Heart right ventricle (tissue), 16 donors: Measurements from ENCODE around the gene SEMA7A. TPM values are rescaled to one million over a fixed set of nuclear protein-coding genes. Genes with fewer than 3 reads are reported as not detected.
"Not testable (repeated sequence)": the region's sequence is repeated elsewhere in the genome, so short reads cannot be mapped to it uniquely, and the experiment has no call there.

ENCODE experiments used
- ATAC-seq, 8 donors: fragments of 200-7000 bp; cut with Tn5 transposase; one replicate each; pipeline ENCODE4 v1.9.1; 2020; ENCODE audit warnings: mild to moderate bottlenecking in 8 of 8, moderate library complexity in 8 of 8, moderate number of reproducible peaks in 1 of 8
- DNase-seq, 2 donors: peaks; one replicate each; pipeline ENCODE4 v3.0.0-alpha.2; 2020
- H3K27ac ChIP-seq, 10 donors: fragments of 200-600 bp; sonication (generic) in 2 of 10; one replicate each; pipeline versions ENCODE4 v1.5.0 to v1.8.0; 2020 to 2022; ENCODE audit warnings: mild to moderate bottlenecking in 3 of 10
- H3K27me3 ChIP-seq, 7 donors: fragments of 200-600 bp; one replicate each; pipeline ENCODE4 v1.8.0; 2021 to 2022; ENCODE audit warnings: mild to moderate bottlenecking in 2 of 7
- H3K36me3 ChIP-seq, 9 donors: fragments of 200-600 bp; sonication (generic) in 1 of 9; one replicate each; pipeline versions ENCODE4 v1.5.0 to v1.8.0; 2020 to 2022; ENCODE audit warnings: mild to moderate bottlenecking in 2 of 9
- H3K4me1 ChIP-seq, 9 donors: fragments of 200-600 bp; sonication (generic) in 1 of 9; one replicate each; pipeline versions ENCODE4 v1.5.0 to v1.8.0; 2020 to 2022; ENCODE audit warnings: mild to moderate bottlenecking in 4 of 9
- H3K4me3 ChIP-seq, 10 donors: fragments of 200-600 bp; sonication (generic) in 2 of 10; one replicate each; pipeline versions ENCODE4 v1.5.0 to v1.8.0; 2020 to 2022; ENCODE audit warnings: mild to moderate bottlenecking in 7 of 10, moderate library complexity in 2 of 10
- H3K9me3 ChIP-seq, 11 donors: fragments of 200-600 bp in 10 of 11; sonication (generic) in 2 of 11; one replicate each; pipeline versions ENCODE4 v1.5.0 to v1.8.0; 2013 to 2022; ENCODE audit warnings: mild to moderate bottlenecking in 2 of 11, control low read depth in 1 of 11, moderate library complexity in 1 of 11
- WGBS, 2 donors: extraction: QIAGEN DNeasy Blood & Tissue Kit; methylation state at CpG; one replicate each; pipeline ENCODE4 v1.1.7; 2013; ENCODE audit warnings: inconsistent platforms in 1 of 2; 5-methylcytosine and 5-hydroxymethylcytosine counted together
- intact Hi-C, 10 donors: fragments of 100-400 bp; cut with DNase I; formaldehyde crosslinking; loops; one replicate each; pipeline versions ENCODE4 v1.11.1 to v1.14.2; 2022
- polyA plus RNA-seq, 2 donors: library from polyadenylated mRNA; stranded (reverse); fragments of 200-250 nt; gene quantifications; one replicate each; pipeline ENCODE4 v1.2.3, GENCODE V29; 2013
- total RNA-seq, 10 donors: library from RNA; stranded (reverse); fragmentation: NEBNext Ultra II Directional in 3 of 10; extraction: Animal tissue kit (Norgen Biotek cat#: 25700) in 3 of 10; gene quantifications; one replicate each; pipeline versions ENCODE4 v1.2.1 to v1.2.4, GENCODE V29; 2021 to 2023
- TF ChIP-seq, protein P1 (sequence below), 9 donors: fragments of 200-600 bp; sonication (generic) in 2 of 9; IDR thresholded peaks; one replicate each; pipeline versions ENCODE4 v1.5.0 to v1.8.0; 2021 to 2022; ENCODE audit warnings: antibody characterized with exemption in 9 of 9, mild to moderate bottlenecking in 5 of 9, moderate library complexity in 1 of 9
- donor health status: Arrhythmogenic right ventricular cardiomyopathy.
- donor health status: ischemic (EF 13 %, LVEDD 7.1; RV severe dilation, severe dysfunction).
- donor health status: healthy with polysubstance abuse.
- donor health status: DM: no; HTN: yes; CAD: no.
- donor health status: DM: no; HTN: no; CAD: no.
- donor health status: ischemic (EF 25% LVEDD 6.9; RV normal size, moderate dysfunction).
- donor health status: ischemic (EF 25% LVEDD 5.7; RV mildly dilated, moderate dysfunction).
- donor health status: healthy.
- donor health status: DM: yes; HTN: yes; CAD: no.
- donor health status: Ischemic cardiomyopathy.
- donor health status: ischemic (EF 35%, LVEDD 5.7; RV mildly dilated, moderate dysfunction).
- donor health status: nonischemic (EF 11% LVEDD 7.7; RV severe dilation, severe dysfunction).
- donor health status: DM: yes; HTN: yes; CAD: no.
- donor health status: PGD.
- donor health status: ischemic (EF 29% LVEDD 5.4; RV normal size, mild dysfunction).
- donor health status: nonischemic (EF 23%, LVEDD 6.1; RV moderate dilation, normal function).

Gene SEMA7A
- total and polyA plus RNA-seq, 12 donors, result 0.59 to 5.1 (median 1.6) TPM

DNA sequence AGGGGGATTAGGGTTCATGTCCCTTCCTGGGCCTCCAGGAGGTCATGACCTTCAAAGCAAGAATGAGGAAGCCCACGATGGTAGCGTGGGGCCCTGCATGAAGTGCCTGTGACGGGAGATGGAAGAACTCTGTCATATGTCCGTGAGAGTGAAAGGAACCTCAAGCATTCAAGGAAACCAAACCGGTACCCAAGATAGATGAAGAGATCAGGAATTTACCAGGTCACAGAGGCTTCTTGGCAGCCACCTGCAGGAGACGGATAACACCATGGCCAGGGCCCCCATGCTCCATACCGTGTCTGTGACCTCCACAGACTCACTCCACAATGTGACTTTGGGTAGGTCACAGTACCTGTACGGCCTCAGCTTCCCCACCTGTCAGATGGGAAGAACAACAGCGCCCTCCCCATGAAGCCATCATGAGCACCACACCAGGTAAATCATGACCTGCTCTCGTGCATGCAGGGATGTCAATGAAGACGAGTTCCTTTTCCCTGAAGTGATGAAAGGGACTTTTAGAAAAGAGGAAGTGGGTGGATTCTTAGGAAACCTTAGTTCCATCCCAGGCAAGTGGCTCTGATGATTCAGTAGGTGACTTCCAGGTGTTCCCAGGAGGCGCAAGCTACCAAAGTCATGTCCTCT, 43.0 kb downstream of the SEMA7A start:
- Histone ChIP-seq H3K36me3 (no peaks in the 10 kb centered on the region), H3K4me3 (no peak overlapping the region), H3K27me3 (peaks cover 0 to 4% (median 0%) of the 10 kb centered on the region in 7 donors), H3K27ac (peak overlapping the region in 1 of 10 donors; percentile 50), H3K4me1 (peaks cover 0 to 19% (median 10%) of the 10 kb centered on the region in 9 donors), H3K9me3 (no peaks in the 10 kb centered on the region)
- DNase-seq (no peak), ATAC-seq (no peak)
- intact Hi-C loops, result no loop called here
- TF ChIP-seq, protein P1, sequence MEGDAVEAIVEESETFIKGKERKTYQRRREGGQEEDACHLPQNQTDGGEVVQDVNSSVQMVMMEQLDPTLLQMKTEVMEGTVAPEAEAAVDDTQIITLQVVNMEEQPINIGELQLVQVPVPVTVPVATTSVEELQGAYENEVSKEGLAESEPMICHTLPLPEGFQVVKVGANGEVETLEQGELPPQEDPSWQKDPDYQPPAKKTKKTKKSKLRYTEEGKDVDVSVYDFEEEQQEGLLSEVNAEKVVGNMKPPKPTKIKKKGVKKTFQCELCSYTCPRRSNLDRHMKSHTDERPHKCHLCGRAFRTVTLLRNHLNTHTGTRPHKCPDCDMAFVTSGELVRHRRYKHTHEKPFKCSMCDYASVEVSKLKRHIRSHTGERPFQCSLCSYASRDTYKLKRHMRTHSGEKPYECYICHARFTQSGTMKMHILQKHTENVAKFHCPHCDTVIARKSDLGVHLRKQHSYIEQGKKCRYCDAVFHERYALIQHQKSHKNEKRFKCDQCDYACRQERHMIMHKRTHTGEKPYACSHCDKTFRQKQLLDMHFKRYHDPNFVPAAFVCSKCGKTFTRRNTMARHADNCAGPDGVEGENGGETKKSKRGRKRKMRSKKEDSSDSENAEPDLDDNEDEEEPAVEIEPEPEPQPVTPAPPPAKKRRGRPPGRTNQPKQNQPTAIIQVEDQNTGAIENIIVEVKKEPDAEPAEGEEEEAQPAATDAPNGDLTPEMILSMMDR (IDR thresholded peaks at IDR 0.05), result no peak
- 85 to 87% methylated on average over 12 of the region's 12 CpGs for WGBS, 2 donors

GRCh38 chr15:74390049-74390646, 43.6 kb downstream of the SEMA7A start:
- 97 to 98% methylated on average over 11 of the region's 11 CpGs for WGBS, 2 donors
- H3K9me3 ChIP-seq, H3K27me3 ChIP-seq, DNase-seq, intact Hi-C loops, ATAC-seq, H3K4me3 ChIP-seq, H3K36me3 ChIP-seq: not testable (repeated sequence)
- peak overlapping the region in 1 of 10 donors; percentile 50 for H3K27ac ChIP-seq
- H3K4me1 ChIP-seq, result peaks cover 6 to 25% (median 16%) of the 10 kb centered on the region in 9 donors

DNA sequence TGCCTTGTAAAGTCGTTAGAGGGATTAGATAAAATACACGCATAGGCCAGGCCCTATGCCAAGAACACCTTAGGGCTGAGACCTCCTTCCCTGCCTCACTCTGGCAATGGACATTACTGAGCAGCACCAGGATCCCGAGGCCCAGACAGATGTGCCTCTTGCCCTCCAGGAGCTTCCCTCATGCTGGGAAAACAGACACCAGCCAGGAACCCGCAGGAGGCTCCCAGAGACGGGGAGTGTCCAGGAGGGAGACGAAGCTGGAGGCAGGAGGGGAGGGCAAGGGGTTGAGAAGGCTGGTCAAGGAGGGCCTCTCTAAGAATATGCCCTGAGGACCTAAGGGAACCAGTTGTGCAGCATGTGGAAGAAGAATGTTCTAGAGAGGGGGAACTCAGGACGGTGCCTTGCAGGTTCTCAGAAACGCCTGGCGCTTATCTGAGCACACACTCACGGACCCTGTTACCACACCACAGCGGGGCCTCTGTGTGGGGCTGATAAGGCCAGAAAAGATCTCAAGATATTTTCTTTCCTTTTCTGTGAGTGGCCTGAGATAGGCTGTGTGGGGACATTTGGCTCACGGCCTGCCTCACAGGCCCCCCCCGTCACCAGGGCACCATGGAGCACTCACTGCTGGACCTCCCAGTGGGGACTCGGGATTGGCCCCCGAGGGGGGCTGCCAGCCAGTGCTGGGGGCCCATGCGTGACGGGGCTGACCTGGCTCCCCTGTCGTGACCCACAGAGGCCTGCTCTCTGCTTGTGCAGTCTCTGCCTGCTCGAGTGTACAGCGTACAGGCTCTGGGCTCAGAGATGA, 44.3 kb downstream of the SEMA7A start:
- no peak overlapping the region for H3K4me3 ChIP-seq
- no peaks in the 10 kb centered on the region for H3K36me3 ChIP-seq
- peak overlapping the region in 1 of 10 donors; percentile 50 for H3K27ac ChIP-seq
- DNase-seq, result no peak
- no peaks in the 10 kb centered on the region for H3K9me3 ChIP-seq
- ATAC-seq, result no peak
- 75 to 82% methylated on average over 20 of the region's 20 CpGs for WGBS, 2 donors
- TF ChIP-seq, protein P1 (IDR thresholded peaks at IDR 0.05), result no peak
- H3K27me3 ChIP-seq, result peaks cover 0 to 4% (median 0%) of the 10 kb centered on the region in 7 donors
- intact Hi-C loops, result loop anchor here in 1 of 10 donors (10.0 kb wide), 2 partner anchors 245 to 375 kb away; no protein-coding TSS in a partner anchor
- peaks cover 8 to 32% (median 23%) of the 10 kb centered on the region in 9 donors for H3K4me1 ChIP-seq

DNA sequence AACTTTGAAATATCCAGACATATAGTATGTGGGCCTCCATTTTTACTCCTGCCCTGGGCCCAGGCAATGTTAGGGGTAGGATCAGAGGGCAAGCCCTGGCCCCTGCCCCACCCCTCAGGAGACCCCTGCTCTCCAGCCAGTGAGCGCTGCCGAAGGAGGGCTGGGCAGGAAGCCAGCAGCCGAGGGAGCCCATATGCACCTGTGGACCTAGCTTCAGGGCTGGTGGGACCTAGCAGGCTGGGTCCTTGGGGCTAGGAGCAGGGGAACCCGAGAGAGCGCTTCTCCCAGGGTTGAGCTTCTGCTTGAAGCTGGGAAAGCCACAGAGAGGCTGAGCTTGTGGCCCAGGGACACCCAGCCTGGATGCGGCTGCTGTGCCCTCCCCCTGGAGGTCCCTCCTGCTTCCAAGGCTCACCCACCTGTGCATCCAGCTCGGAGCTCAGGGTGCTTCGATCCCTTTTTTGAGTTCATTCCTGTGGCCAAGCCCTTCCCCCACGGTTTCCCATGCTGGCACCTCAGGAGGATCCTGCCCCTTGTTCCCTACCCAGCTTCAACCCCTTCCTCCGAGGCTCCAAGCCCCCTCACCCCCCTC, 45.3 kb downstream of the SEMA7A start:
- Histone ChIP-seq H3K27ac (no peak overlapping the region), H3K4me3 (no peak overlapping the region), H3K27me3 (peaks cover 0 to 4% (median 0%) of the 10 kb centered on the region in 7 donors), H3K9me3 (no peaks in the 10 kb centered on the region), H3K4me1 (peaks cover 8 to 40% (median 26%) of the 10 kb centered on the region in 9 donors), H3K36me3 (no peaks in the 10 kb centered on the region)
- ATAC-seq (no peak), DNase-seq (no peak)
- WGBS, 2 donors, result 89 to 92% methylated on average over 10 of the region's 10 CpGs
- intact Hi-C loops, result loop anchor here in 1 of 10 donors (10.0 kb wide), 2 partner anchors 246 to 376 kb away; no protein-coding TSS in a partner anchor
- TF ChIP-seq, protein P1 (IDR thresholded peaks at IDR 0.05), result no peak
